Liver (tissue), 9 donors: ENCODE measurements around the gene RSU1. TPM values are rescaled to one million over a fixed set of nuclear protein-coding genes. Genes with fewer than 3 reads are reported as not detected.

Experiments used
- DNase-seq: peaks from one replicate; pipeline ENCODE4 v3.0.0-alpha.2; 2017; ENCODE audit warnings: low spot score
- H3K27ac ChIP-seq, 2 donors: one replicate each; pipeline ENCODE4 v1.7.0; 2013; ENCODE audit warnings: inconsistent platforms in 2 of 2, low read length in 2 of 2, control low read depth in 1 of 2, low read depth in 1 of 2, mild to moderate bottlenecking in 1 of 2
- H3K27me3 ChIP-seq, 4 donors: one replicate each; pipeline versions ENCODE4 v1.6.1 to v1.7.0; 2013; ENCODE audit warnings: low read length in 3 of 4, inconsistent platforms in 1 of 4, mild to moderate bottlenecking in 1 of 4, moderate library complexity in 1 of 4; ENCODE audit not compliant: control insufficient read depth in 4 of 4, insufficient read depth in 4 of 4
- H3K36me3 ChIP-seq, 4 donors: one replicate each; pipeline versions ENCODE4 v1.6.1 to v1.7.0; 2013; ENCODE audit warnings: low read length in 3 of 4, mild to moderate bottlenecking in 3 of 4, low read depth in 1 of 4, moderate library complexity in 1 of 4; ENCODE audit not compliant: control insufficient read depth in 4 of 4, insufficient read depth in 3 of 4
- H3K4me1 ChIP-seq, 4 donors: one replicate each; pipeline versions ENCODE4 v1.6.1 to v1.7.0; 2013; ENCODE audit warnings: low read length in 3 of 4, mild to moderate bottlenecking in 3 of 4, moderate library complexity in 1 of 4; ENCODE audit not compliant: control insufficient read depth in 4 of 4, insufficient read depth in 4 of 4
- H3K4me3 ChIP-seq, 3 donors: one replicate each; pipeline versions ENCODE4 v1.6.1 to v1.7.0; 2013; ENCODE audit warnings: low read length in 3 of 3, control low read depth in 1 of 3, low read depth in 1 of 3, mild to moderate bottlenecking in 1 of 3
- H3K9ac ChIP-seq, 2 donors: one replicate each; pipeline ENCODE4 v1.7.0; 2013; ENCODE audit warnings: low read length in 2 of 2, mild to moderate bottlenecking in 2 of 2, moderate library complexity in 2 of 2, control low read depth in 1 of 2, low read depth in 1 of 2
- H3K9me3 ChIP-seq, 4 donors: one replicate each; pipeline versions ENCODE4 v1.6.1 to v1.7.0; 2013; ENCODE audit warnings: low read length in 3 of 4; ENCODE audit not compliant: control insufficient read depth in 4 of 4
- EGR1 ChIP-seq, 2 donors: IDR thresholded peaks; 2 replicates each; pipeline ENCODE4 v1.6.1; 2016 to 2018; ENCODE audit warnings: antibody characterized with exemption in 2 of 2, low read depth in 2 of 2
- FOXA1 ChIP-seq: IDR thresholded peaks from 2 replicates; pipeline ENCODE4 v1.6.1; 2016; ENCODE audit warnings: antibody characterized with exemption
- FOXA2 ChIP-seq: IDR thresholded peaks from 2 replicates; pipeline ENCODE4 v1.6.1; 2016; ENCODE audit warnings: antibody characterized with exemption
- GABPA ChIP-seq, 2 donors: IDR thresholded peaks in 1 of 2; conservative IDR thresholded peaks in 1 of 2; 2 replicates each; pipeline ENCODE4 v1.6.1; 2016; ENCODE audit warnings: antibody characterized with exemption in 2 of 2, mild to moderate bottlenecking in 1 of 2, moderate library complexity in 1 of 2
- HNF4A ChIP-seq, 2 donors: conservative IDR thresholded peaks; 2 replicates each; pipeline ENCODE4 v1.6.1; 2016; ENCODE audit warnings: antibody characterized with exemption in 2 of 2, mild to moderate bottlenecking in 2 of 2
- HNF4G ChIP-seq: IDR thresholded peaks from 2 replicates; pipeline ENCODE4 v1.6.1; 2016; ENCODE audit warnings: antibody characterized with exemption
- JUND ChIP-seq, 2 donors: IDR thresholded peaks; 2 replicates each; pipeline ENCODE4 v1.6.1; 2016; ENCODE audit warnings: antibody characterized with exemption in 2 of 2
- NR2F2 ChIP-seq: IDR thresholded peaks from 2 replicates; pipeline ENCODE4 v1.6.1; 2016; ENCODE audit warnings: antibody characterized with exemption
- RAD21 ChIP-seq, 2 donors: IDR thresholded peaks; 2 replicates each; pipeline ENCODE4 v1.6.1; 2016; ENCODE audit warnings: antibody characterized with exemption in 2 of 2, mild to moderate bottlenecking in 2 of 2
- RXRA ChIP-seq, 2 donors: IDR thresholded peaks; 2 replicates each; pipeline ENCODE4 v1.6.1; 2017 to 2018; ENCODE audit warnings: antibody characterized with exemption in 2 of 2, mild to moderate bottlenecking in 1 of 2
- SP1 ChIP-seq: IDR thresholded peaks from 2 replicates; pipeline ENCODE4 v1.6.1; 2018; ENCODE audit warnings: antibody characterized with exemption, mild to moderate bottlenecking
- TAF1 ChIP-seq: conservative IDR thresholded peaks from 2 replicates; pipeline ENCODE4 v1.6.1; 2016; ENCODE audit warnings: antibody characterized with exemption, mild to moderate bottlenecking
- YY1 ChIP-seq: IDR thresholded peaks from 2 replicates; pipeline ENCODE4 v1.6.1; 2016; ENCODE audit warnings: antibody characterized with exemption, mild to moderate bottlenecking
- WGBS: extraction: QIAGEN DNeasy Blood & Tissue Kit; methylation state at CpG from one replicate; pipeline ENCODE4 v1.1.7; 2013; 5-methylcytosine and 5-hydroxymethylcytosine counted together
- polyA plus RNA-seq, 2 donors: library from polyadenylated mRNA; stranded (reverse) in 1 of 2; unstranded in 1 of 2; fragments of 200-250 nt in 1 of 2; fragments of >200 nt in 1 of 2; fragmentation: Nextera tagmentation in 1 of 2; extraction: Ambion mirVana in 1 of 2; gene quantifications; one replicate each; pipeline versions ENCODE4 v1.2.1 to v1.2.3, GENCODE V29; 2013 to 2015
- total RNA-seq, 2 donors: library from RNA; depleted of rRNA; stranded (reverse); fragments of >200 nt; gene quantifications; one replicate each; pipeline ENCODE4 v1.2.3, GENCODE V29; 2014
- TF ChIP-seq, protein P1 (sequence below): IDR thresholded peaks from 2 replicates; pipeline ENCODE4 v1.6.1; 2016; ENCODE audit warnings: antibody characterized with exemption, mild to moderate bottlenecking
- TF ChIP-seq, protein P2 (sequence below): IDR thresholded peaks from 2 replicates; pipeline ENCODE4 v1.6.1; 2016; ENCODE audit warnings: antibody characterized with exemption
- TF ChIP-seq, protein P3 (sequence below): IDR thresholded peaks from 2 replicates; pipeline ENCODE4 v1.6.1; 2016; ENCODE audit warnings: antibody characterized with exemption
- TF ChIP-seq, protein P4 (sequence below): IDR thresholded peaks from 2 replicates; pipeline ENCODE4 v1.6.1; 2016; ENCODE audit warnings: antibody characterized with exemption
- TF ChIP-seq, protein P5 (sequence below): fragments of 150-350 bp; IDR thresholded peaks from 2 replicates; pipeline ENCODE4 v1.5.1; 2017; ENCODE audit warnings: improper control_type of control experiment, low read depth, low read length; ENCODE audit not compliant: missing input control
- donor health status: healthy.
- donor health status: healthy.
- donor health status: healthy.
- donor health status: healthy.
- donor health status: healthy.

Gene RSU1
- total and polyA plus RNA-seq, 4 donors, result 19.2 to 38.2 (median 28.0) TPM

DNA sequence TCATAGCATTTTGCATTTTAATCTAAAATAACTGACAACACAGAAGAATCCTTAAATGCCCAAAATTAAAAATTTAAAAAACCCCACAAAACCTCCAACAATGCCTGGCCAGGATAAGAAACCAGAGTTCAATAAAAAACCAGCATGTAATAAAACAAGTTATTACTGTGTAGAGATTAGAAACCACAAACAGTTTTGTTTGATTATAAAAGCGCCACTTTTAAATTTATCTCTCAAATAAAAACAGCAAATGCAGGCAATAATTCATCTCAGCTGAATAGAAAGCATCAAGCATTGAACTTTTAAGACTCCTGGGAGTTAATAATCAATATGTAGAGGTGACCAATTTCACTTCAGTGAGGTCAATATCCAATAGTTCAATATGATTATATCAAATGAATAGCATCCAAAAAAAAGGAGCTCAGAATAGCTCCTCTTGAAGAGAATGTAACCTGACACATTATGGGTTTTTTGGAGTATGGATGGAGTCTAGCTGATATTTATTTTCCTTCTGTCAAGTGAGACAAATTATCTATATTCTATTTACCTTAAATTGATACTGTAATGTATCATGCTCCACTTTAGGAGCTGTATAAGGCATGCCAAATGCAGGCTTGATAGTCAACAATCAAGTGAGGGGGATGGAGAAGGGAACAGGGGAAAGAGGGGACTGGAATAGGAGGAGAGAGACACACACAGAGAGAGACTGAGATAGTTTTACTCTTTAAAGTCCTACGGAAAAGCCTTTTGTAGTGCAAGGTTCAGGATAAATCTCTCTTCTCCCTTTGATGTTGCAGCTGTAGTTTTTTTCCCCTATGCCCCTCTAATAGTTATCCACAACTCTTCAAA, 130.9 kb downstream of the RSU1 start:
- Histone ChIP-seq H3K9me3 (no peaks in the 10 kb centered on the region), H3K9ac (no peak overlapping the region), H3K27me3 (no peaks in the 10 kb centered on the region), H3K27ac (no peak overlapping the region), H3K4me1 (no peaks in the 10 kb centered on the region), H3K36me3 (peaks cover 0 to 4% (median 0%) of the 10 kb centered on the region in 4 donors), H3K4me3 (no peak overlapping the region)
- TF ChIP-seq, protein P1, sequence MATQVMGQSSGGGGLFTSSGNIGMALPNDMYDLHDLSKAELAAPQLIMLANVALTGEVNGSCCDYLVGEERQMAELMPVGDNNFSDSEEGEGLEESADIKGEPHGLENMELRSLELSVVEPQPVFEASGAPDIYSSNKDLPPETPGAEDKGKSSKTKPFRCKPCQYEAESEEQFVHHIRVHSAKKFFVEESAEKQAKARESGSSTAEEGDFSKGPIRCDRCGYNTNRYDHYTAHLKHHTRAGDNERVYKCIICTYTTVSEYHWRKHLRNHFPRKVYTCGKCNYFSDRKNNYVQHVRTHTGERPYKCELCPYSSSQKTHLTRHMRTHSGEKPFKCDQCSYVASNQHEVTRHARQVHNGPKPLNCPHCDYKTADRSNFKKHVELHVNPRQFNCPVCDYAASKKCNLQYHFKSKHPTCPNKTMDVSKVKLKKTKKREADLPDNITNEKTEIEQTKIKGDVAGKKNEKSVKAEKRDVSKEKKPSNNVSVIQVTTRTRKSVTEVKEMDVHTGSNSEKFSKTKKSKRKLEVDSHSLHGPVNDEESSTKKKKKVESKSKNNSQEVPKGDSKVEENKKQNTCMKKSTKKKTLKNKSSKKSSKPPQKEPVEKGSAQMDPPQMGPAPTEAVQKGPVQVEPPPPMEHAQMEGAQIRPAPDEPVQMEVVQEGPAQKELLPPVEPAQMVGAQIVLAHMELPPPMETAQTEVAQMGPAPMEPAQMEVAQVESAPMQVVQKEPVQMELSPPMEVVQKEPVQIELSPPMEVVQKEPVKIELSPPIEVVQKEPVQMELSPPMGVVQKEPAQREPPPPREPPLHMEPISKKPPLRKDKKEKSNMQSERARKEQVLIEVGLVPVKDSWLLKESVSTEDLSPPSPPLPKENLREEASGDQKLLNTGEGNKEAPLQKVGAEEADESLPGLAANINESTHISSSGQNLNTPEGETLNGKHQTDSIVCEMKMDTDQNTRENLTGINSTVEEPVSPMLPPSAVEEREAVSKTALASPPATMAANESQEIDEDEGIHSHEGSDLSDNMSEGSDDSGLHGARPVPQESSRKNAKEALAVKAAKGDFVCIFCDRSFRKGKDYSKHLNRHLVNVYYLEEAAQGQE, result no peak
- TF ChIP-seq, protein P2, sequence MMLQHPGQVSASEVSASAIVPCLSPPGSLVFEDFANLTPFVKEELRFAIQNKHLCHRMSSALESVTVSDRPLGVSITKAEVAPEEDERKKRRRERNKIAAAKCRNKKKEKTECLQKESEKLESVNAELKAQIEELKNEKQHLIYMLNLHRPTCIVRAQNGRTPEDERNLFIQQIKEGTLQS, result no peak
- TF ChIP-seq YY1 (no peak), GABPA (IDR thresholded peaks at IDR 0.05 in 1 of 2, conservative IDR thresholded peaks at IDR 0.05 in 1 of 2) (no peak), NR2F2 (no peak), TAF1 (no peak), EGR1 (IDR thresholded peaks at IDR 0.05; ENCODE audit: low read depth in 2 of 2) (no peak), HNF4A (conservative IDR thresholded peaks at IDR 0.05) (no peak), RXRA (IDR thresholded peaks at IDR 0.05) (no peak), RAD21 (IDR thresholded peaks at IDR 0.05) (no peak)
- TF ChIP-seq, protein P3, sequence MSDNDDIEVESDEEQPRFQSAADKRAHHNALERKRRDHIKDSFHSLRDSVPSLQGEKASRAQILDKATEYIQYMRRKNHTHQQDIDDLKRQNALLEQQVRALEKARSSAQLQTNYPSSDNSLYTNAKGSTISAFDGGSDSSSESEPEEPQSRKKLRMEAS, result no peak
- TF ChIP-seq, protein P4, sequence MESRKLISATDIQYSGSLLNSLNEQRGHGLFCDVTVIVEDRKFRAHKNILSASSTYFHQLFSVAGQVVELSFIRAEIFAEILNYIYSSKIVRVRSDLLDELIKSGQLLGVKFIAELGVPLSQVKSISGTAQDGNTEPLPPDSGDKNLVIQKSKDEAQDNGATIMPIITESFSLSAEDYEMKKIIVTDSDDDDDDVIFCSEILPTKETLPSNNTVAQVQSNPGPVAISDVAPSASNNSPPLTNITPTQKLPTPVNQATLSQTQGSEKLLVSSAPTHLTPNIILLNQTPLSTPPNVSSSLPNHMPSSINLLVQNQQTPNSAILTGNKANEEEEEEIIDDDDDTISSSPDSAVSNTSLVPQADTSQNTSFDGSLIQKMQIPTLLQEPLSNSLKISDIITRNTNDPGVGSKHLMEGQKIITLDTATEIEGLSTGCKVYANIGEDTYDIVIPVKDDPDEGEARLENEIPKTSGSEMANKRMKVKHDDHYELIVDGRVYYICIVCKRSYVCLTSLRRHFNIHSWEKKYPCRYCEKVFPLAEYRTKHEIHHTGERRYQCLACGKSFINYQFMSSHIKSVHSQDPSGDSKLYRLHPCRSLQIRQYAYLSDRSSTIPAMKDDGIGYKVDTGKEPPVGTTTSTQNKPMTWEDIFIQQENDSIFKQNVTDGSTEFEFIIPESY, result no peak
- TF ChIP-seq, protein P5, sequence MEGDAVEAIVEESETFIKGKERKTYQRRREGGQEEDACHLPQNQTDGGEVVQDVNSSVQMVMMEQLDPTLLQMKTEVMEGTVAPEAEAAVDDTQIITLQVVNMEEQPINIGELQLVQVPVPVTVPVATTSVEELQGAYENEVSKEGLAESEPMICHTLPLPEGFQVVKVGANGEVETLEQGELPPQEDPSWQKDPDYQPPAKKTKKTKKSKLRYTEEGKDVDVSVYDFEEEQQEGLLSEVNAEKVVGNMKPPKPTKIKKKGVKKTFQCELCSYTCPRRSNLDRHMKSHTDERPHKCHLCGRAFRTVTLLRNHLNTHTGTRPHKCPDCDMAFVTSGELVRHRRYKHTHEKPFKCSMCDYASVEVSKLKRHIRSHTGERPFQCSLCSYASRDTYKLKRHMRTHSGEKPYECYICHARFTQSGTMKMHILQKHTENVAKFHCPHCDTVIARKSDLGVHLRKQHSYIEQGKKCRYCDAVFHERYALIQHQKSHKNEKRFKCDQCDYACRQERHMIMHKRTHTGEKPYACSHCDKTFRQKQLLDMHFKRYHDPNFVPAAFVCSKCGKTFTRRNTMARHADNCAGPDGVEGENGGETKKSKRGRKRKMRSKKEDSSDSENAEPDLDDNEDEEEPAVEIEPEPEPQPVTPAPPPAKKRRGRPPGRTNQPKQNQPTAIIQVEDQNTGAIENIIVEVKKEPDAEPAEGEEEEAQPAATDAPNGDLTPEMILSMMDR, result no peak
- DNase-seq, result no peak
- WGBS, result 83% methylated on average over 2 of the region's 2 CpGs

DNA sequence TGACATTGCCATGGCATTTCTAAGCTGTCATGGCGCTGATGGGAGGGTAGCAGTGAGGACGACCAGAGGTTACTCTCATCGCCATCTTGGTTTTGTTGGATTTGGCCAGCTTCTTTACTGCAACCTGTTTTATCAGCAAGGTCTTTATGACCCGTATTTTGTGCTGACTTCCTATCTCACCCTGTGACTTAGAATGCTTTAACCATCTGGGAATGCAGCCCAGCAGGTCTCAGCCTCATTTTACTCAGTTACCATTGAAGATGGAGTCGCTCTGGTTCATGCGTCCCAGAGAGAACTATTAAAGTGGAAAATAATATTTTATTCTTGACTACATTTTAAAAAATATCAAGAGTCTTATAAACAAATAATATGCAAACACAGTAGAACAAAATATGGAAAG, 131.7 kb downstream of the RSU1 start:
- no peak for DNase-seq
- Histone ChIP-seq H3K9ac (no peak overlapping the region), H3K27me3 (no peaks in the 10 kb centered on the region), H3K4me1 (no peaks in the 10 kb centered on the region), H3K36me3 (peaks cover 0 to 1% (median 0%) of the 10 kb centered on the region in 4 donors), H3K27ac (no peak overlapping the region), H3K4me3 (no peak overlapping the region), H3K9me3 (no peaks in the 10 kb centered on the region)
- TF ChIP-seq YY1 (no peak), SP1 (no peak), GABPA (IDR thresholded peaks at IDR 0.05 in 1 of 2, conservative IDR thresholded peaks at IDR 0.05 in 1 of 2) (no peak), FOXA2 (no peak), RAD21 (IDR thresholded peaks at IDR 0.05) (no peak), JUND (IDR thresholded peaks at IDR 0.05) (no peak), HNF4G (no peak), EGR1 (IDR thresholded peaks at IDR 0.05; ENCODE audit: low read depth in 2 of 2) (no peak), FOXA1 (no peak)
- TF ChIP-seq, protein P2, result no peak
- WGBS, result 92% methylated on average over 6 of the region's 6 CpGs
